NCI-H1436 treated with DMSO at 0.1 percent for 48 hours (cell line): ENCODE data around the gene MYH6.
"Not testable (repeated sequence)": the region's sequence is repeated elsewhere in the genome, so short reads cannot be mapped to it uniquely, and the experiment has no call there.

ENCODE experiments used
- DNase-seq: peaks from one replicate; lab custom pipeline; 2025; lab: John Stamatoyannopoulos, UW

MYH6 gene

DNA sequence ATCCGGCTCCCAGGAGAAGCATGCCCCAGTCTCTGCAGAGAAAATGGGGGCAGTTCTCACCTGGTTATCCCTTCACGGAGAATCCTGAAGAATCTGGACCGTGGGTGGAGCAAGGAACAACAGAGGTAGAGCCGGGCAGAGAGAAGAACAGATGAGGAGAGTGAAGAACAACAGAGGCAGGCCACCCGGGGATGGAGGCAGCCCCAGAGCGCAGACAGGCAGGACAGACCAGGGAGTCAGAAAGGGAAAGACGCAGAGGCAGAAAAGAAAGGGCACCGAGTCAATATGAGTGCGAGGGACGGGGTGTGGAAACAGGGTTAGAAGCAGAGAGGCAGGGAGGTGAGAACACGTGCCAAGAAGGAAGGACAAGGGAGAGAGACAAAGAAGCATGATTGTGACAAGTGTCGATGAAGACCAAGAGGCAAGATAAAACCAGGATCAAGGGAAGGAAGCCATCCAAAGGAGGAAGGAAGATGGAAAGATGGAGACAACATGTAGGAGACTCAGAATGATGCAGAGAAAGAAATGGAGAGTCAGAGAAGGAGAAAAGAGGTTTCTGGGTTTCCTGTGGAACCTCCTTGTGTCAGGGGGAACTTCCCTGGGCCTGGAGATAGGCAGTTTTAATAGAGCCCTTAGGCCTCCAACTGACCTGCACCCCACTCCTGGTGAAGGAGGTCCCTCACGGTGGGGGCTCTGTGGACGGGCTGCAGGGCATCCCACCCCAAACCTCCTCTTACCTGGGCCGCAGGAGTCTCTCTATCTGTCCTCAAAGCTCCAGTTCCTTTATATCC lies at the start of gene MYH6:
Gene MYH6 (minus strand): TSS at position 758 of the 791 bp plus-strand sequence. CDS start 1,050 bp downstream, outside the sequence.
- no peak for DNase-seq

DNA sequence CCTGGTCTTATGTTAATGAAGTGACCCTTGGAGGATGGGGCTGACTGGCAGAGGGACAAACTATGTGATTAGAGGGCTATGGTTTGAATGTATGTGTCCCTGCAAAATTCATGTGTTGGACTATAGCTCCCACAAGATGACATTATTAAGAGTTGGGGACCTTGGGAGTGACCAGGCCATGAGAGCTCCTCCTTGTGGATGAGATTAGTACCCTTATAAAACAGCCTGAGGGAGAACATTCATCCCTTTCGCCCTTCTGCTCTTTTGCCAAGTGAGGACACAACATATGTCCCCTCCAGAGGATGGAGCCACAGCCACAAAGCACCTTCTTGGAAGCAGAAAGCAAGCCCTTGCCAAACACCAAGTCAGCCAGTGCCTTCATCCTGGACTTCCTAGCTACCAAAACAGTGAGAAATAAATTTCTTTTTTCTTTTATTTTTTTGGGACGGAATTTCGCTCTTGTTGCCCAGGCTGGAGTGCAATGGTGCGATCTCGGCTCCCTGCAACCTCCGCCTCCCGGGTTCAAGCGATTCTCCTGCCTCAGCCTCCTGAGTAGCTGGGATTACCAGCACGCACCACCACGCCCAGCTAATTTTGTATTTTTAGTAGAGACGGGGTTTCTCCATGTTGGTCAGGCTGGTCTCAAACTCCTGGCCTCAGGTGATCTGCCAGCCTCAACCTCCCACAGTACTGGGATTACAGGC lies 49.0 kb upstream of the MYH6 start:
- DNase-seq, result not testable (repeated sequence)

DNA sequence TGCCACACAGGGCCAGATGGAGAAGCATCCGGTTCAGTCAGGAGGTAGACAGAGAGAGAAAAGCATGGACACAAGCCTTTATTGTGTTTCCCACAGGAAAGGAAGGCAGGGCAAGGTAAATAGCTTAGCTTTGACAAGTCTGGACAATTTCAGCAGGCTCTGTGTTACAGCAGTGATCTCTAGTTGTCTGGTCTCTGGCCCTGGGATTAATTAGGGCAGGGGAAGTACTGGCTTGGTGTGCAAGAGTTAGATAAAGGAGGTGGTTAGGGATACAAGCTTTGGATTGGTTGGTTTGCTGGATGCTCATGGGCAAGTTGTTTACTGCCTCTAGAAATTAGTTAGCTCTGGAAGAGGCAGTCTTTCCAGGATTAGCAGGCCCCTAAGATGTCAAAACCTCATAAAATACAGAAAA lies 46.4 kb upstream of the MYH6 start:
- DNase-seq, result no peak

DNA sequence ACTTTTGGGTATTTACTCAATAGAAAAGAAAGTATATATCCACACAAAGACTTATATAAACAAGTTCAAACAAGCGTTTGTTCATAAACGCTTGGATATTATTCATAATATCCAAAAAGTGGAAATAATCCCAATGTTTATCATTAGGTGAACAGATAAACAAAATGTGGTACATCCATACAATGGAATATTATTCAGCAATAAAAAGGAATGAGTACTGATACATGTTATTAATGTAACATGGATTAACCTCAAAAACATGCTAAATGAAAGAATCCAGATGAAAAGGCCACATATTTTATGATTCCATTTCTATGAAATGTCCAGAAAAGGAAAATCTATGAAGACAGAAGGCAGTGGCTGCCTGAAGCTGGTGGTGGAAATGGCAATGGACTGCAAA lies 44.2 kb upstream of the MYH6 start:
- DNase-seq, result no peak

DNA sequence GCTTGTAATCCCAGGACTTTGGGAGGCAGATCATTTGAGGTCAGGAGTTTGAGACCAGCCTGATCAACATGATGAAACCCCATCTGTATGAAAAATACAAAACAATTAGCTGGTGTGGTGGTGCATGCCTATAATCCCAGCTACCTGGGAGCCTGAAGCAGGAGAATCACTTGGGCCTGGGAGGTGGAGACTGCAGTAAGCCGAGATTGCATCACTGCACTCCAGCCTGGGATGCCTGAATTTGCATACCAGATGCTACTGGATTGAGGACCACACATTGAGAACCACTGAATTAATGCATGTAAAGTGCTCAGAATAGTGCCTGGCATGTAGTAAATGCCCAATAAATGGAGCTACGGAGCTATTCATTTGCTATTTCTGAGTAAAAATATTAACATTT lies 42.3 kb upstream of the MYH6 start:
- DNase-seq, result no peak

DNA sequence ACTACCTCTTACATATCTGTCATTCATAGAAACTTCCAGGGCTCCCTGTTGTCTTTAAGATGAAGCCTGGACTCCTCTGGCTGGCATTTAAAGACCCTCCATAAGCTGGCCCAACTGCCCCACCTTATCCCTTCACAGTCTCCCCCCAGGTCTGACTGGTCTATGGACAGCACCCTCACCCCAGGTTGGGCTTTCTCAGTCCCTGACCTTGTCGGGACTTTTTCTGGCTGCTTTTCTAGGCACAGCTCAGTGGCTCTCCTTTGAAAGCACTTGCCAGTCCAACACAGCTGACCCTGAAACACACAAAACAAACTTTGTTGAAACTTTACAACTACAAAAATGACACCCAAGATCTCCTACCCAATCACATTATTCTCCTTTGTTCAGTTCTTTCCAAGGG lies 41.2 kb upstream of the MYH6 start:
- no peak for DNase-seq

DNA sequence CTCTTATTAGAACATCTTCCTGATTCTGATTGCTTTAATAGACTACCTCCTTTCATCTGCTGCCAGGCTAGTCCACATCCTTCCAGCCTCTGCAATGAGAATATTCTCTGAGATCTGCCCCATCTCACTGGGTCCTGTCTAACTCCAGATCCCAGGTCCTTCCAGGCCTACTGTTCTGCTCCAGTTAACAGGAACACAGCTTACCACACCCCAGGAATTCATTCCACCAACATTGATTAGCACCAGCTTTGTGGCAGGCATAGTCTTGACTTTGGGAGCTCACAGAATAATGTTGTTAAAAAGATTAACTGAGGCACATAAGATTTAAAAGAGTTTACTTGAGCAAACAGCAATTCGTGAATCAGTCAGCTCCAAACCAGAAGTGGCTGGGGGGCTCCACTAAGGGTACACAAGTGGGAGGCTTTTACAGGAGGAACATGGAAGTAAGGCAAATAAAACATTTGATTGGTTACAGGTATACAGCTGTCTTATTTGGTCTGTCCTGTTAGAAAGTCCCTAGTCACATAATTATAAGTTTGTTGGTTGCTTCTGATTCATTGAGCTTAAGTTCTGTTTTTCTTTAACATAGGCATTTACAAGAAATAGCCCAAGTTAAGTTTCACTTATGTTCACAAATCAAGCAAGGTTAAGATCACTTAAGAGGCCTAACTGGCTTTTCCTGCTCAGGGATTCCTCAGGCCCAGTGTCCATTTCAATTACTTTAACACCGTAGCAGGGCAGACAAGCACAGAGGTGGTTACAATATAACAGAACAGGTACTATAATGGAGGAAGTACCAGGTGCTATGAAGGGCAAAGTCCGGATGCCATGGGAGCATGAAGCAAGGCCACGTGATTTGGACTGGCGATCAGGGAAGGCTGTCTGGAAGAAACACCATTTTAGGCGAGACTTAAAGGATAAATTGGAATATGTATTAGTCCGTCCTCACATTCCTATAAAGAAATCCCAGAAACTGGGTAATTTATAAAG lies 39.6 kb upstream of the MYH6 start:
- DNase-seq, result no peak

DNA sequence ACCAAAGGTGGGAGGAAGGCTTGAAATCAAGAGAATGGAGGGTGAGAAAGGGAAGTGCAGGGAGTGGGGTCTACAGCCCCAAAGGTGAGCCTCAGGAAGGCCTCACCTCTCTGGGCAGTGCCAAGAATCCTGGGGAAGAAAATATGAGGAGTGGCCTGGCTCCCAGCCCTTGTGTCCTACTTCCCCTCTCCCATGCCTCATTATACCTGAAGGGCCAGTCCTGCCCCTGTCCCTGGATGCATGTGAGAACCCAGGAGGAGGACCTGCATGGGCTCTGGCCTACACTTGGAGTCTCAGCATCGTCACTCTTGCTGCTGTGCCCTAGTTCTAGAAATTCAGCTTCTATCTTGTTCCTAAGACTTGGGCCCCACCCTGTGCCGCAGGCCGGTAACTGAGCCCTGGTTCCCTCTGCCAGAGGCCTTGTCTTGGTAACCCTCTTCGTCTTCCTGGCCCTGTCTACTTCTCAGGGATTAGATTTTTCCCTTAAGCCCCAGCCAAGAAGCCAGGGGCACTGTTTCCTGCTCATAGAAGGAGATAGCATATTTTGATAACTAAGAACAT lies 38.3 kb upstream of the MYH6 start:
- DNase-seq, result no peak

DNA sequence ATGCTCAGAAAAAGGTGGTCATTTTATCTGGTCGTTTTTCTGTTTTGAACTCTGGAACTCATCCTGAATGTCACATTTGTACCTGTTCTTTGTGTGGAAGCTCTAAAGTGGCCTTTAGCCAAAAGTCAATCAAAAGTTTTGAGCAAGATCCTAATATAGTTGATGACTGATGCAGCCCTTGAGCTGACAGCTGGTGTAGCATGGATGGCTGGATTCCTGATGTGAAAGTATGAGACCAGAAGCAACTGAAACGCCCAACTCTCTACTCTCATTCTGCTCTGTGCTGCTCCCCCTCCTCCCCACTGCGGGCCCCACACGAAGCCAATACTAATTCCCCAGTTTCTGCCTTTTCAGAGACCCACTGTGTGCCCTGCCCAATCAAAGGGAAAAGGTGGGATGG lies 37.7 kb upstream of the MYH6 start:
- no peak for DNase-seq

DNA sequence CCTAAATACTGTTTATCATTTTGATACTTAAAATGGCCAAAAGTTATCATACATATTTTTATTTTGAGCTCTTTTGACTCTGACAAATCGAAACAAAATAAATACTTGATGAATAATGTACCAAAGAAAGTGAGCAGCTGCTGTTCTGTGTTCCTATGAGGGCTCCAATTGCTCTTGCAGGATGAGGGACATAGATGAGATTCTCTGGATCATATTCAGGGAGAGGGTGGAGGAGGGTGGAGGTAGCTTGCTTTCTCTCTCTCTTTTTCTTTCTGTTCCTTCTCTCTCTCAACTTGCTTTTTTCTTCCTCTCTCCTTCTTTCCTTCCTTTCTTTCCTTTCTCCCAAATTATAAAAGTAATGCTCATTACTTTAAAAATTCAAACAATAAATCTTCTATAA lies 36.2 kb upstream of the MYH6 start:
- no peak for DNase-seq

DNA sequence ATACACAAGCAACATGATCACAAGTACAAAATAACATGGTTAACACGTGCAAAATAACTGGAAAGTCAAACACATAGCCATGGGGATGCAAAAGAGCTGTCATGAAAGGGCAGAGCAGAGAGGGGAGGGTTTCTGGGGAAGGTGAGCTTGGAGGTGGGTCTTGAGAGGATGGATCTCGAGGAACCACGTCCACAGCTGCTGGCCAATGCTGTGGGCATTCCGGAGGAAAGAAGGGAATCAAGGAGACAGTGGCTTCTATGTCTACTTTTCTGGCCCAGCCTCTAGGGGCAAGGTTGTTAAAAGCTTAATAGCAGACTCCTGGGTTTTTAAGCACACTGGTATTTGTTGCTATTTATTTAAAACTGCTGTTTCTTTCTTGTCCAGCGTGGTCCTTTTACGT lies 35.8 kb upstream of the MYH6 start:
- DNase-seq, result no peak

DNA sequence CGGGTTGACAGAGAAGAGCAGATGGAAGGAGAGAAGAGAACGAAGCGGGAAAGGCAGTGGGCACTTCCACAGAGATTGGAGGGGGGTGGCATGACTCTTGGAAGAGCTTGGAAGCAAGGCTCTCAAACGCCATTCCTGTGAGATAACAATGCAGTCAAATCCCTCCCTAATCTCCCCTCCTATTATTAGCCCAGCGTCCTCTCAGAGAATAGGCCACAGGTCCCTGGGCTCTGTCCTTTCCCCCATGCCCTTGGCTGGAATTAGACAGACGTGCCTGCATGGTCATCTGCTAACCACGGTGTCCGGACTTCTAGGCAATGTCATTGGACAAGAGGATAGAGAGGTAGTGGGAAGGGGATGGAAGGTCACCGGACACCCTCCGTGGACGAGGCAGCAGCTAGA lies 35.3 kb upstream of the MYH6 start:
- DNase-seq, result no peak

DNA sequence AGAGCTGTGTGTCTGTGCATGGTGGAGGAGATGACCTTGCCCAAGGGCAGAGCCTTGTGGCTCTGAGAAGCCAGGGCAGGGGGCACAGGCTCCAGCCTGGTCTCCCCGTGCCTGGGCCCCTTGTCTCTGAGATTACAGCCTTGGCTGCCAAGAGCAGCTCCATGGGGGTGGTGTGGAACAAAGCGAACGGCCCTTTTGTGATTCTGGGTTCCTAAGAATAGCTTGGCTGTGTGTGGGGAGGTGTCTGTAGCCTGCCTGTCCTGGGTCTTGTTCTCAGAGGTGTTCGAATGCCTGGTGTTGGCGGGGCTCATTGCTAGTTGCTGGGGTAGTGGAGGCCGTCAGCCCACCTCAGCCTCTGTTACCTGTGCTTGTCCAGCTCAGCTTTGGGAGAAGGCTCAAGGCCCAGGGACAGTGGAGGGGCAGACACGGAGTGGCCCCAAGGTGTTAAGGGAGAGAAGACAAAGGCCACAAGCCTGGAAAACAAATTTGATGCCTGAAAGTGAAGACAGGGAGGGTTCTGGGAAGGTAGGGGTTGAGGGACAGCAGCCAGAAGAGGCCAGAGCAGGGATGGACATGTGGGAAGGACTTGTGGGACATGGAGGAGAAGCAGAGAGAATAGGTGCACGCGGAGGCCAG lies 34.8 kb upstream of the MYH6 start:
- no peak for DNase-seq

DNA sequence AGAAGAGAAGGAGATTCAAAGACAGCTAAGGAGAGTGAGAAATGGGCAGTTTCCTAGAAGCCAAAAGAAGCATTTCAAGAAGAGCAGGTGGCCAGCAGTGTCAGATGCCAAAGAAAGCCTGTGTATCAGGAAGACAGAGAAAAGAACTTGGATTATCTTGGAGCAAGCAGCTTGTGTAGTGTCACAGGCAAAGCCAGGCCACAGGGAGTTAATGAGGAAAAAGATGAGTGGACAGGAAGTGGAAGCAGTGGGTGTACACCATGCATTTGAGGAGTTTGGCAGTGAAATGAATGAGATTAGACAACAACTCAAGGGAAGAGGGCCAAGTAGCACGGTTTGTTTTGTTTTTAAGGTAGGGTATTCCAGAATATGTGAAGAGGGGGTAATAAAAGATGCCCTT lies 33.0 kb upstream of the MYH6 start:
- DNase-seq, result no peak

DNA sequence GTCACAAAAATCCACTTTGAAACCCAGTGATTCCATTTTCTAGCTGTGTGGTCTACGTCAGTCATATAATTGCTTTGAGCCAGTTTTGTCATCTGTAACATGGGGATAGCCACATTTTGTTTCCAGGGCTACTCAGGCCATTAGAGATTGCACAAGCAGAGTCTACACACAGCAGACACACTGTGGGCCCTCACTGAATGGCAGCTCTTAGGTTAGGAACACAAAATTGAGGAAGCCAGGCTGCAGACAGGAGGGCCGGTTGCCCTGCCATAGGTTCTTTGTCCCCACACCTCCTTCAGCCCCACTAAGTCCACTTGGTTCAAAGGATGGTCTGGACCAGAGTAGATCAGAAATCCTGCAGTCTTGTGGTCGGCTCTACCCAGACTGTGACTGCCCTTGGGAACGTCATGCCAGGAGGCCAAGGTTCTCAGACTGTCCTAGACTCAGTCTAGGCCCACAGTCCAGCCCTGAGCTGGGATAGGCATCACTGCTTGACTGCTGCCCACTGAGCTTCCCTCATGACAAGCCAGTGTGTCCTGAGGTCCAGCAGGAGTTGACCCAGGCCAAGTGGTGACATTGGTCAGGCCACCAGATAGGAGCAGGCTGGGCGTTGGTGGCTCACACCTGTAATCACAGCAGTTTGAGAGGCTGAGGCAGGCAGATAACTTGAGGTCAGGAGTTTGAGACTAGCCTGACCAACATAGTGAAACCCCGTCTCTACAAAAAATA lies 31.2 kb upstream of the MYH6 start:
- DNase-seq, result no peak

DNA sequence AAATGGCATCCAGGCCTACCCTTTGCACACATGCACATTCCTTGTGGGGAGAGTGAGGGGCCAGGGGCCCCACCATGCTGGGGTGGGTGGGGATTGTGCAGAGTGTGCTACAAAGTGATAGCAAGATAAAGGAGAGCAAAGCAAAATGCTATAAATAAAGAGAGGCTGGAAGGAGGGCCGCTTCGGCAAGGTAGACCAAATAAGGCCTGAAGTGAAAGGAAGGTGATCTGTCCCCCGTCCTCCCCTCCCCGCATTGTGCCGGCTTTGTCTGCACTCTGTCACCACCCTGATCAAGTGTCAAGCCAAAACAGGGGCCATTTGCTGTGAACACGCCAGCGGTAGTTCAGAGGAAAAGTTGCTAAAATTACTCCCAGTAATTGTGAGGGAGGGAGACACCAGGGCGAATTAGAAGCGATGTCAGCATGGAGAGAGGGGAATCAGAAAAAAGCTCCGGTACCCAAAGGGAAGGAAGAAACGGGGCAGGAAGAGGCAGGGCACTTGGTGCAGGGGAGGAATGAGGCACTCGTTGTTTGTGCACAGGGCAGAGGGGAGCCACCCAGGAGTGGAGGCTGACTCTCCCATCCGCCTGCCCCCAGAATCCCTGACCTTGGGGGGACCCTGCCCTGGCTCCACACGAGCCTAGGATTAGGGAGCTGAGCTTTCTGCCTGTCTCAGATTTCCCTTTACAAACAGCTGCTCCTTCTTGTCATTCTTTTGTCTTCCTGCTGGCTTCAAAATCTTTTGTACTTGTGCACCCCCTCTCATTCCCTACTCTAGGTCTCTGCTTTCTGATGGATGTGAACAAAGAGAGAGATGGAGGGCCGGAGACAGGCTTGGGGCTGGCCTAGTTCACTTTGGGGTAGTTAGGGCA lies 30.3 kb upstream of the MYH6 start:
- no peak for DNase-seq

DNA sequence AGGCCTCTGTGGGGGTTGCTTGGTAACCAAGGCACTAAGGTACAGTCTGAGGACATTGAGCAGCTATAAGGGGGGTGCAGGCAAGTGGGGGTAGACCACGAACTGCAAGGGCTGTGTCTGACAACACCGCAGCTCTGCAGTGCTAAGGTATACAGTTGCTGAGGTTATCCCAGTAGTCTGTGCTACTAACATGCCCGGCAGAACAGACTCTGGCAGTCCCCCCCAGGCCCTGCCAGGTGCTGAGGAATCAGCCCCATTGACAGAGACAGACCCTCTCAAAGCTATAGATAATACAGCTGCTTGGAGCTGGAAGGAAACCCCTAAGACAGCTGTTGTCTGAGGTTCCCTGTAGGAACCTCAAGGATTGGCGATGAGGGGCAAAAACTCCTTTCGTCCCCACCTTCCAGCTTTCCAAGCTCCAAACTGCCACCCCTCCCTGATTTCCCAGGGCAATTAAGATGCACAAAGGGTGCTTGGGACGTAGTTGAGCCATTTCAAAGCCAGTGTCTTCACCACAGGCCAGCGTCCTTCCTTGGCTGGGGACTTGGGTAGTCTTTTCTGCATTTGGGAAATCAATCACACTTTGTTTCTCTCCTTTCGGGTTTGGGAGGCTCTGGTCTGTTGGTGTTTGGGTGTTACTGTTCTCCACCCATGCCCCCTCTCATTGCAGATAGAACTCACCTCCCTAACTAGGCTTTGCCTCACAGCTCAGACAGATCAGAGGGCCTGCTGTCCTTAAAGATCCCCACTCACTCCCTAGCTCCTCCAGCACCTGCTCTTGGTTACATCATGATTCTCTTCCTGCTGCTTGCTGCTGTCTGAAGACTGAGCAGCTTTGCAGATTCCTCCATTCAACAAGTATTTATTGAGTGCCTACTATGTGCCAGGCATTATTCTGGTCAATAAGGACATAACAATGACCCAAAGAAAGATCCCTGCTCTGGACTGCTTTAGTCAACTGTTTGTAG lies 29.3 kb upstream of the MYH6 start:
- DNase-seq, result no peak

DNA sequence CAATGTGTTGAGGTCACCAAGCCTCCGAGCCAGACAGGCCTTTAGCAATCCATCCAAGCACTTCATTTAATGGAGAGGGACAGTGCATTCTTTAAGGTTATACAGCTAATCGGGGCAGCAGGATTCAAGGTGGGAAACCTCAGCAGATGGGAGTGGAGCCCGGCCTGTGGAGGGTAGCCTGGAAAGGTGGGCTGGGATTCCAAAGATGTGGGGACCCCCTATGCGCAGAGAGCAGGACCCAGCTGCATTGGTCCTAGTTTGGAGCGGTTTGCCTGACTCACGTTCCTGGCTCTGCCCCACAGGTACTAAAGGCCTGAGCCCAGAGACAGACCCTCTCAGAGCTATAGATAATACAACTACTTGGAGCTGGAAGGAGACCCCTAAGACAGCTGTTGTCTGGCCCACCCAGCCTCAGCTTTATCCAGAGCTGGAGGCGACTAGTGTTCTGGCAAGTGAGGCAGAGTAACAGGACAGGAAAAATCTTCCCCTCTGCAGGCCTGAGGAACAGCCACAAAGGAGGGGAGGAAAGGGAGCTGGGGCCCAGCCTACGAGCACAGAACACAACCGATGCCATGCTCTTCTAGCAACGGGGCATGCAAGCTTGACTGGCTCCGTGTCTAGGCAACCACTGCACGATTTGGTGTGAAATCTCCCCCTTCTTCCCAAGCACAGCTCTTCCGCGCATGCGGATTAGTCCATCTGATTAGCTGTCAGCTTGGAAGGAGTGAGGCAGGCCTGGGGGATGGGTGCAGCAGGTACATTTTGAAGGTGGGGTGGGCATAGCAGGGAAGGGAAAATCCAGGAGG lies 28.5 kb upstream of the MYH6 start:
- DNase-seq, result no peak
